ENCODE results near the gene ZNF789.

DNA sequence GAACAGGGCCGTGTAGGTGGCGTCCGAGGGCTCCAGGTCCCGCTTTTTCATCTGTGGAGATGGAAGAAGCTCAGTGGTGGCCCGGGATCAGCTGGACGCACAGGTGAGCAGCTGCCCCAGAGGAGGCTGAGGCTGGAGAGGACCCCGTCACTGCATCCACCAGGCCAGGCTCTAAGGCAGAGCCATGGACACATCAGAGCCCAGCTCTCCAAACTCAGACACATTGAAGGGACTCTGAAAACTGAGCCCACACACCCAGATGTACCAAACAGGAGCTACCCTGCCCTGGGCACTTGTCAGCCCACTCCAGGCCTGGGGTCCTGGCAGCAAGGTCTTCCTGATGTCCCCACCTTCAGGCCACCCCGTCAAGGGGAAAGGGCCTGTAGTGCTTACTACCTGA is 42.9 kb upstream of the ZNF789 start:
- TF ChIP-seq, protein P1, sequence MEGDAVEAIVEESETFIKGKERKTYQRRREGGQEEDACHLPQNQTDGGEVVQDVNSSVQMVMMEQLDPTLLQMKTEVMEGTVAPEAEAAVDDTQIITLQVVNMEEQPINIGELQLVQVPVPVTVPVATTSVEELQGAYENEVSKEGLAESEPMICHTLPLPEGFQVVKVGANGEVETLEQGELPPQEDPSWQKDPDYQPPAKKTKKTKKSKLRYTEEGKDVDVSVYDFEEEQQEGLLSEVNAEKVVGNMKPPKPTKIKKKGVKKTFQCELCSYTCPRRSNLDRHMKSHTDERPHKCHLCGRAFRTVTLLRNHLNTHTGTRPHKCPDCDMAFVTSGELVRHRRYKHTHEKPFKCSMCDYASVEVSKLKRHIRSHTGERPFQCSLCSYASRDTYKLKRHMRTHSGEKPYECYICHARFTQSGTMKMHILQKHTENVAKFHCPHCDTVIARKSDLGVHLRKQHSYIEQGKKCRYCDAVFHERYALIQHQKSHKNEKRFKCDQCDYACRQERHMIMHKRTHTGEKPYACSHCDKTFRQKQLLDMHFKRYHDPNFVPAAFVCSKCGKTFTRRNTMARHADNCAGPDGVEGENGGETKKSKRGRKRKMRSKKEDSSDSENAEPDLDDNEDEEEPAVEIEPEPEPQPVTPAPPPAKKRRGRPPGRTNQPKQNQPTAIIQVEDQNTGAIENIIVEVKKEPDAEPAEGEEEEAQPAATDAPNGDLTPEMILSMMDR (IDR thresholded peaks at IDR 0.05; ENCODE audit: low read depth, low read length): no peak
- TF ChIP-seq POLR2A (IDR thresholded peaks at IDR 0.05; ENCODE audit: extremely low read depth, insufficient read length): no peak

Measured in NB4 (cell line).